ENCODE results near the gene METTL22.

Gene METTL22

GRCh38 chr16:8587065-8587464 lies 34.4 kb upstream of the METTL22 start:
- no peak for TF ChIP-seq EZH2phosphoT487 (IDR thresholded peaks at IDR 0.05; ENCODE audit: borderline replicate concordance)
- H3K9me3 ChIP-seq (ENCODE audit: insufficient read depth, low read depth, low read length): no peaks in the 10 kb centered on the region
- H3K36me3 ChIP-seq (ENCODE audit: insufficient read depth, low read length): no peaks in the 10 kb centered on the region
- H3K4me1 ChIP-seq (ENCODE audit: insufficient read depth, low read length, poor library complexity, severe bottlenecking): no peaks in the 10 kb centered on the region
- H3K9ac ChIP-seq (ENCODE audit: low read depth, low read length, poor library complexity, severe bottlenecking): no peak overlapping the region
- no peak overlapping the region for H3K4me3 ChIP-seq (ENCODE audit: low read length, poor library complexity, severe bottlenecking)
- no peaks in the 10 kb centered on the region for H4K20me1 ChIP-seq (ENCODE audit: insufficient read depth, low read length, poor library complexity, severe bottlenecking)
- no peak overlapping the region for H3K4me2 ChIP-seq (ENCODE audit: low read depth, low read length, poor library complexity, severe bottlenecking)
- H3F3A ChIP-seq (ENCODE audit: low read depth): no peaks in the 10 kb centered on the region
- no peaks in the 10 kb centered on the region for H3K79me2 ChIP-seq (ENCODE audit: insufficient read depth, low read length)
- no peak overlapping the region for H2AFZ ChIP-seq (ENCODE audit: low read length)
- H3K9me2 ChIP-seq (replicated peaks; ENCODE audit: low read depth, low read length): no peaks in the 10 kb centered on the region
- no peaks in the 10 kb centered on the region for H3K27me3 ChIP-seq (ENCODE audit: insufficient read depth, low read length, poor library complexity, severe bottlenecking)

GRCh38 chr16:8588682-8589056 lies 32.8 kb upstream of the METTL22 start:
- no peaks in the 10 kb centered on the region for H3K9me2 ChIP-seq (replicated peaks; ENCODE audit: low read depth, low read length)
- no peaks in the 10 kb centered on the region for H4K20me1 ChIP-seq (ENCODE audit: insufficient read depth, low read length, poor library complexity, severe bottlenecking)
- no peaks in the 10 kb centered on the region for H3F3A ChIP-seq (ENCODE audit: low read depth)
- no peaks in the 10 kb centered on the region for H3K27me3 ChIP-seq (ENCODE audit: insufficient read depth, low read length, poor library complexity, severe bottlenecking)
- no peak overlapping the region for H3K9ac ChIP-seq (ENCODE audit: low read depth, low read length, poor library complexity, severe bottlenecking)
- no peak for TF ChIP-seq CTCF (conservative IDR thresholded peaks at IDR 0.05; ENCODE audit: low read length)
- TF ChIP-seq EZH2phosphoT487 (IDR thresholded peaks at IDR 0.05; ENCODE audit: borderline replicate concordance): no peak
- no peak overlapping the region for H3K4me3 ChIP-seq (ENCODE audit: low read length, poor library complexity, severe bottlenecking)
- H3K4me2 ChIP-seq (ENCODE audit: low read depth, low read length, poor library complexity, severe bottlenecking): no peak overlapping the region
- H3K79me2 ChIP-seq (ENCODE audit: insufficient read depth, low read length): no peaks in the 10 kb centered on the region
- no peaks in the 10 kb centered on the region for H3K4me1 ChIP-seq (ENCODE audit: insufficient read depth, low read length, poor library complexity, severe bottlenecking)
- no peaks in the 10 kb centered on the region for H3K36me3 ChIP-seq (ENCODE audit: insufficient read depth, low read length)
- no peaks in the 10 kb centered on the region for H3K9me3 ChIP-seq (ENCODE audit: insufficient read depth, low read depth, low read length)
- no peak overlapping the region for H2AFZ ChIP-seq (ENCODE audit: low read length)

- H2AFZ ChIP-seq (ENCODE audit: low read length): no peak overlapping the region
- no peaks in the 10 kb centered on the region for H4K20me1 ChIP-seq (ENCODE audit: insufficient read depth, low read length, poor library complexity, severe bottlenecking)
- no peaks in the 10 kb centered on the region for H3K4me1 ChIP-seq (ENCODE audit: insufficient read depth, low read length, poor library complexity, severe bottlenecking)
- no peak overlapping the region for H3K4me3 ChIP-seq (ENCODE audit: low read length, poor library complexity, severe bottlenecking)
- no peak overlapping the region for H3K9ac ChIP-seq (ENCODE audit: low read depth, low read length, poor library complexity, severe bottlenecking)
- no peaks in the 10 kb centered on the region for H3F3A ChIP-seq (ENCODE audit: low read depth)
- H3K4me2 ChIP-seq (ENCODE audit: low read depth, low read length, poor library complexity, severe bottlenecking): no peak overlapping the region
- H3K36me3 ChIP-seq (ENCODE audit: insufficient read depth, low read length): no peaks in the 10 kb centered on the region
- H3K79me2 ChIP-seq (ENCODE audit: insufficient read depth, low read length): no peaks in the 10 kb centered on the region
- TF ChIP-seq CTCF (conservative IDR thresholded peaks at IDR 0.05; ENCODE audit: low read length): no peak
- TF ChIP-seq EZH2phosphoT487 (IDR thresholded peaks at IDR 0.05; ENCODE audit: borderline replicate concordance): no peak
- H3K9me2 ChIP-seq (replicated peaks; ENCODE audit: low read depth, low read length): no peaks in the 10 kb centered on the region
- no peaks in the 10 kb centered on the region for H3K9me3 ChIP-seq (ENCODE audit: insufficient read depth, low read depth, low read length)
- H3K27me3 ChIP-seq (ENCODE audit: insufficient read depth, low read length, poor library complexity, severe bottlenecking): no peaks in the 10 kb centered on the region
Measured at GRCh38 chr16:8589057-8589899, 32.2 kb upstream of the METTL22 start.

Data from Loucy (cell line).